Subcutaneous abdominal adipose tissue (tissue), 5 donors: Measurements from ENCODE around the gene LZTS3.
"Not testable (repeated sequence)": the region's sequence is repeated elsewhere in the genome, so short reads cannot be mapped to it uniquely, and the experiment has no call there.

Experiments used
- H3K27ac ChIP-seq: one replicate; pipeline ENCODE4 v1.7.0; 2013; ENCODE audit warnings: low read depth, mild to moderate bottlenecking, inconsistent platforms, low read length, moderate library complexity
- H3K27me3 ChIP-seq, 5 donors: one replicate each; pipeline ENCODE4 v1.7.0; 2013; ENCODE audit warnings: low read length in 5 of 5, inconsistent platforms in 1 of 5; ENCODE audit not compliant: control insufficient read depth in 5 of 5, insufficient read depth in 4 of 5
- H3K36me3 ChIP-seq, 5 donors: one replicate each; pipeline ENCODE4 v1.7.0; 2013; ENCODE audit warnings: low read length in 5 of 5; ENCODE audit not compliant: control insufficient read depth in 5 of 5, insufficient read depth in 5 of 5
- H3K4me1 ChIP-seq, 5 donors: one replicate each; pipeline ENCODE4 v1.7.0; 2013; ENCODE audit warnings: low read length in 5 of 5, mild to moderate bottlenecking in 3 of 5, moderate library complexity in 1 of 5; ENCODE audit not compliant: control insufficient read depth in 5 of 5, insufficient read depth in 5 of 5
- H3K4me3 ChIP-seq, 5 donors: one replicate each; pipeline ENCODE4 v1.7.0; 2013; ENCODE audit warnings: low read length in 5 of 5, low read depth in 1 of 5
- H3K9ac ChIP-seq, 5 donors: one replicate each; pipeline ENCODE4 v1.7.0; 2013; ENCODE audit warnings: low read length in 5 of 5, mild to moderate bottlenecking in 4 of 5, moderate library complexity in 3 of 5
- H3K9me3 ChIP-seq, 5 donors: one replicate each; pipeline ENCODE4 v1.7.0; 2013; ENCODE audit warnings: low read length in 5 of 5; ENCODE audit not compliant: control insufficient read depth in 5 of 5
- donor health status: healthy.
- donor health status: healthy.
- donor health status: healthy.
- donor health status: healthy.
- donor health status: healthy.

Gene LZTS3

DNA sequence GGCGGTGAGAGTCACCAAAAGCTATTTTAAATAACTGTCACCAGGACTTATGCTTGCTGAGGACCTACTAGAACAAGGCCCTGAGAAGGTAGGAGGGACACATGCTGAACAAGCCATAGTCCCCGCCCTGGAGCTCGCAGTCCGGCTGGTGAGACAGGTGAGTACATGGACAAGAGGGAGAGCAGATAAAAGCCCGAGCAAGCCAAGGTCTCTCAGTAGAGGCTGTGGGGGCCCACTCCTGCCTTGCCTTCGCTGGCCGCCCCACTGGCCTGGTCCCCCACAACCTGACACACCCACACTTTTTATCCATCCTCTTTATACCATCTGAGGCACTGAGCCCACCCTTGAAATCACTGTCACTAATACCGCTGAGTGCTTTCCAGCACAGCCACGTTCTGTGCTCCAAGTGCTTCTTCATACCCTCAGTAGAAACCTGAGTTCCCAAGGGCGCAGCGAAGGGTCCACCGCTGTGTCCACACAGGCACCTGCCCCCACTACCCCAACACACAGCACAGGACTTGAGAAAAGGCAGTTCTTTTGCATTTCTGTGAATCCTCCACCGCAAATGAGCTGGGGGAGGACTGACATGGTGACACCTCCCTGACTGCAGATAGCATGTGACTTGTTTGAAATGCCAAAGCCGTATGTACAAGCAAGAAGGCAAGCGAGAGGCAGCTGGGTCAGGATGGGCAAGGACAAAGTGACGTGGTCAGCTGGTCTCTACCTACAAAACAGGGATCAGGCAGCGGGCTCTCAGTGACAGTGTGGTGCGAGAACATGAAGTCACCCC lies 19.1 kb upstream of the LZTS3 start:
- Histone ChIP-seq H3K4me3 (no peak overlapping the region), H3K36me3 (peaks cover 0 to 77% (median 67%) of the 10 kb centered on the region in 5 donors), H3K9me3 (no peaks in the 10 kb centered on the region), H3K27me3 (no peaks in the 10 kb centered on the region), H3K4me1 (no peaks in the 10 kb centered on the region), H3K9ac (no peak overlapping the region), H3K27ac (no peak overlapping the region)

DNA sequence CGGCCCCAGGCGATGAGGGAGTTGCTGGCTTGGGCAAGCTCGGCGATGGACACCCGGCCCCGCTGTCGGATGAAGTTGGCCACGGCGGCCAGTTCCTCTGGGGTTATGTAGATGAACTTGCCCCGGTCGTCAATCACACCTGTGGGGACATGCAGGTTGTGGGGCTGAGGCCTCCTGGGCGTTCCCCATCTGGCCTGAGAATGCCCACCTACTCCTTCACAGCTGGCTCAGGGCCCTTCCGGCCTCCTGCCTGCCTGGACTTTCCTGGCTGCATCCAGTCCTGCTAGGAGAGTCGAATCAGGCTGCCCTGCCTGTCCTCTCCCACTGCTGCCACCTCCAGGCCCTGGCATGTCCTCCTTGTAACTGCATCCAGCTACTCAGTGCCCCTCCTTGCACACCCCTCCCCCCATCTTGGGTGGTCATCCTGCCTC lies 17.3 kb upstream of the LZTS3 start:
- H3K4me1 ChIP-seq, result no peaks in the 10 kb centered on the region
- no peaks in the 10 kb centered on the region for H3K9me3 ChIP-seq
- H3K4me3 ChIP-seq, result no peak overlapping the region
- H3K27ac ChIP-seq, result no peak overlapping the region
- H3K36me3 ChIP-seq, result peaks cover 0 to 69% (median 62%) of the 10 kb centered on the region in 5 donors
- no peak overlapping the region for H3K9ac ChIP-seq
- H3K27me3 ChIP-seq, result no peaks in the 10 kb centered on the region

- no peaks in the 10 kb centered on the region for H3K4me1 ChIP-seq
- no peak overlapping the region for H3K9ac ChIP-seq
- H3K4me3 ChIP-seq, result no peak overlapping the region
- no peaks in the 10 kb centered on the region for H3K9me3 ChIP-seq
- peaks cover 0 to 59% (median 53%) of the 10 kb centered on the region in 5 donors for H3K36me3 ChIP-seq
- no peaks in the 10 kb centered on the region for H3K27me3 ChIP-seq
- H3K27ac ChIP-seq, result no peak overlapping the region
Observed at GRCh38 chr20:3189561-3190131, 16.3 kb upstream of the LZTS3 start.

DNA sequence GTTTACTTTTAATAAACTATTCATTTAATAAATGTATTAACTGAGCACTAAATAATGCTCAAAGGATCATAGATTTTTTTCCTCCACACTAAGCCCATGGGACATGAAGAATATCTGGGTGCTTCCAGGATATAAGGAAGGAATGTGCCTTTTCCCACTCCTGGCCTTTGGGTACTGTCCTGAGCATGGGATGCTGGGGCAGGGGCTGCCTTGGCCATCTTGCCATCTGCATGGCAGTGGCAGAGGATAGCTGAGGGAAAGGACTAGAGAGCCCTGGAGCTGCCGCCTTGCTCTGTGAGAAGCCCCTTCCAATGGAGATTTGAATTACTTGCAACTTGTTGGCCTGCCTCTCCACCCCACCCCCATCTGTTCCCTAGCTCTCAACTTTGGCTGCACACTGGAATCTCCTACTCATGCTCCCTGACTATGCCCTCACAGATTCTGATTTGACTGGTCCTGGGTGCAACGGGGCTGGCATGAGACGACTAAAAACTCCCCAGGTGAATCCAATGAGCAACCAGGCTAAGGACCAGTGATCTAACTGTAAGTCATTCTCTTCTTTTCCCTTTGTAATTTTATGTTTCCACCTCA lies 15.6 kb upstream of the LZTS3 start:
- Histone ChIP-seq H3K9me3 (no peaks in the 10 kb centered on the region), H3K36me3 (peaks cover 0 to 51% (median 46%) of the 10 kb centered on the region in 5 donors), H3K4me1 (no peaks in the 10 kb centered on the region), H3K4me3 (no peak overlapping the region), H3K9ac (no peak overlapping the region), H3K27ac (no peak overlapping the region), H3K27me3 (no peaks in the 10 kb centered on the region)

DNA sequence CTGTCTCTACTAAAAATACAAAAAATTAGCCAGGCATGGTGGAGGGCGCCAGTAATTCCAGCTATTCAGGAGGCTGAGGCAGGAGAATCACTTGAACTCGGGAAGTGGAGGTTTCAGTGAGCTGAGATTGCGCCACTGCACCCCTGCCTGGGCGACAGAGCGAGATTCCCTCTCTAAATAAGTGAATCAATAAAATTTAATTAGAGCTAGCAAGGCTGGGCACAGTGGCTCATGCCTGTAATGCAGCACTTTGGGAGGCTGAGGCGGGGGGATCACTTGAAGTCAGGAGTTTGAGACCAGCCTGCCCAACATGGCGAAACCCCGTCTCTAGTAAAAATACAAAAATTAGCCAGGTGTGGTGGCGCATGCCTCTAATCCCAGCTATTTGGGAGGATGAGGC lies 14.5 kb upstream of the LZTS3 start:
- not testable (repeated sequence) for H3K27ac ChIP-seq, H3K4me3 ChIP-seq, H3K9ac ChIP-seq, H3K27me3 ChIP-seq, H3K4me1 ChIP-seq, H3K9me3 ChIP-seq
- peaks cover 0 to 41% (median 37%) of the 10 kb centered on the region in 5 donors for H3K36me3 ChIP-seq

GRCh38 chr20:3183896-3184612 lies 10.7 kb upstream of the LZTS3 start:
- Histone ChIP-seq H3K9ac (no peak overlapping the region), H3K9me3 (no peaks in the 10 kb centered on the region), H3K27ac (no peak overlapping the region), H3K4me3 (no peak overlapping the region), H3K27me3 (no peaks in the 10 kb centered on the region), H3K4me1 (peaks cover 0 to 4% (median 4%) of the 10 kb centered on the region in 5 donors), H3K36me3 (peaks cover 0 to 3% (median 0%) of the 10 kb centered on the region in 5 donors)

DNA sequence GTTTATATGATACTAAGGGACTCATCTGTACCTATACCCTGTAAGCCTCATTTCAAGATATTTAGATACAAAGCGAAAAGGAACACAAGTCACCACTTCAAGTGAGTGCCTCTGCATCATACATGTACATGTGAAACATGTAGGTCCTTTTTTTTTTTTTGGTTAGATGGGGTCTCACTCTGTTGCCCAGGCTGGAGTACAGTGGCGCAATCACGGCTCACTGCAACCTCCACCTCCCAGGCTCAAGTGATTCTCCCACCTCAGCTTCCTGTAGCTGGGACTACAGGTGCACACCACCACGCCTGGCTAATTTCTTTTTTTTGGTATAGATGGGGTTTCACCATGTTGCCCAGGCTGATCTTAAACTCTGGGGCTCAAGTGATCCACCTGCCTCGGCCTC lies 9.1 kb upstream of the LZTS3 start:
- not testable (repeated sequence) for H3K4me3 ChIP-seq, H3K9ac ChIP-seq, H3K27ac ChIP-seq, H3K36me3 ChIP-seq, H3K27me3 ChIP-seq, H3K9me3 ChIP-seq, H3K4me1 ChIP-seq

DNA sequence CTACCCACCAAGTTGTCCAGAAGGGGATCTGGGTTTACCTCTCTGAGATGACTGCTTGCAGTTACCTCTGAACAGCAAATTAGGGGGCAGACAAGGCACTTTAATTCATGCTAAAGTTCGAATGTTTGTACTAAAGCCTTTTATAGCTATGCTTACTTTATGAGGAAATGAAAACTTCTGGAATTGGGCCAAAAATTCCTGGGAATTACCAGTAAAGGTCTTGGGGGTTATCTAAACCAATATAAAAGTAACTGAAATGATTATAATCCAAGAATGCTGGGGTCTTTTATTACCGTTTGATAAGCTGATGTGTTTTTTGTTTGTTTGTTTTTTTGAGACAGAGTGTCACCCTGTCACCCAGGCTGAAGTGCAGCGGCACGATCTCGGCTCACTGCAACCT lies 7.9 kb upstream of the LZTS3 start:
- no peak overlapping the region for H3K27ac ChIP-seq
- no peak overlapping the region for H3K4me3 ChIP-seq
- no peaks in the 10 kb centered on the region for H3K27me3 ChIP-seq
- no peaks in the 10 kb centered on the region for H3K36me3 ChIP-seq
- H3K9me3 ChIP-seq, result no peaks in the 10 kb centered on the region
- H3K9ac ChIP-seq, result no peak overlapping the region
- peaks cover 0 to 4% (median 4%) of the 10 kb centered on the region in 5 donors for H3K4me1 ChIP-seq

- no peak overlapping the region for H3K27ac ChIP-seq
- H3K9me3 ChIP-seq, result no peaks in the 10 kb centered on the region
- no peak overlapping the region for H3K9ac ChIP-seq
- H3K4me1 ChIP-seq, result peaks cover 0 to 8% (median 7%) of the 10 kb centered on the region in 5 donors
- no peak overlapping the region for H3K4me3 ChIP-seq
- H3K27me3 ChIP-seq, result no peaks in the 10 kb centered on the region
- no peaks in the 10 kb centered on the region for H3K36me3 ChIP-seq
Observed at GRCh38 chr20:3180319-3180718, 7.0 kb upstream of the LZTS3 start.
